HCT116 (cell line): Measurements from ENCODE around the gene ACTL6B.

Source experiments
- EZH2phosphoT487 ChIP-seq: fragments of 200-600 bp; IDR thresholded peaks from 2 replicates; pipeline ENCODE4 v1.6.1; 2018; ENCODE audit warnings: antibody characterized with exemption, borderline replicate concordance
- POLR2A ChIP-seq: IDR thresholded peaks from 2 replicates; pipeline ENCODE4 v1.7.0; 2011; ENCODE audit warnings: borderline replicate concordance; ENCODE audit not compliant: insufficient read depth, insufficient read length; ENCODE audit errors: extremely low read depth
- POLR2AphosphoS5 ChIP-seq: IDR thresholded peaks from 2 replicates; pipeline ENCODE4 v1.6.1; 2011; ENCODE audit warnings: mild to moderate bottlenecking, low read depth, low read length, moderate library complexity
- RAD21 ChIP-seq: IDR thresholded peaks from 2 replicates; pipeline ENCODE4 v1.6.1; 2012; ENCODE audit warnings: low read depth, mild to moderate bottlenecking
- SIN3A ChIP-seq: IDR thresholded peaks from 2 replicates; pipeline ENCODE4 v1.6.1; 2012; ENCODE audit warnings: low read depth
- TCF7L2 ChIP-seq: IDR thresholded peaks from 2 replicates; pipeline ENCODE4 v1.7.0; 2011; ENCODE audit warnings: borderline replicate concordance, inconsistent platforms; ENCODE audit not compliant: insufficient read depth, insufficient read length; ENCODE audit errors: extremely low read depth
- YY1 ChIP-seq: IDR thresholded peaks from 2 replicates; pipeline ENCODE4 v1.6.1; 2011; ENCODE audit warnings: low read length, low read depth, moderate library complexity, mild to moderate bottlenecking; ENCODE audit not compliant: insufficient replicate concordance; ENCODE audit errors: extremely low read depth
- ZNF274 ChIP-seq: fragments of 200-500 bp; sonication (Bioruptor generic); IDR thresholded peaks from 2 replicates; pipeline ENCODE4 v1.6.1; 2014; ENCODE audit warnings: mild to moderate bottlenecking, low read depth, low read length, inconsistent platforms
- TF ChIP-seq, protein P1 (sequence below): IDR thresholded peaks from 2 replicates; pipeline ENCODE4 v1.6.1; 2011; ENCODE audit warnings: mild to moderate bottlenecking, low read length, moderate library complexity; ENCODE audit not compliant: insufficient replicate concordance; ENCODE audit errors: extremely low read depth
- TF ChIP-seq, protein P2 (sequence below), 3 experiments: fragments of 200-600 bp in 1 of 3; sonication (generic) in 1 of 3; IDR thresholded peaks in 2 of 3; conservative IDR thresholded peaks in 1 of 3; 2 replicates each; pipeline ENCODE4 v1.5.1; 2012 to 2017; ENCODE audit warnings: low read depth in 2 of 3, low read length in 2 of 3, antibody characterized with exemption in 1 of 3, borderline replicate concordance in 1 of 3, control low read depth in 1 of 3, mild to moderate bottlenecking in 1 of 3, mixed read lengths in 1 of 3, mixed run types in 1 of 3, moderate library complexity in 1 of 3; ENCODE audit not compliant: insufficient read depth in 1 of 3
- TF ChIP-seq, protein P3 (sequence below): IDR thresholded peaks from 2 replicates; pipeline ENCODE4 v1.6.1; 2012
- TF ChIP-seq, protein P4 (sequence below): IDR thresholded peaks from 2 replicates; pipeline ENCODE4 v1.6.1; 2012
- TF ChIP-seq, protein P5 (sequence below): IDR thresholded peaks from 2 replicates; pipeline ENCODE4 v1.6.1; 2012; ENCODE audit warnings: low read depth

DNA sequence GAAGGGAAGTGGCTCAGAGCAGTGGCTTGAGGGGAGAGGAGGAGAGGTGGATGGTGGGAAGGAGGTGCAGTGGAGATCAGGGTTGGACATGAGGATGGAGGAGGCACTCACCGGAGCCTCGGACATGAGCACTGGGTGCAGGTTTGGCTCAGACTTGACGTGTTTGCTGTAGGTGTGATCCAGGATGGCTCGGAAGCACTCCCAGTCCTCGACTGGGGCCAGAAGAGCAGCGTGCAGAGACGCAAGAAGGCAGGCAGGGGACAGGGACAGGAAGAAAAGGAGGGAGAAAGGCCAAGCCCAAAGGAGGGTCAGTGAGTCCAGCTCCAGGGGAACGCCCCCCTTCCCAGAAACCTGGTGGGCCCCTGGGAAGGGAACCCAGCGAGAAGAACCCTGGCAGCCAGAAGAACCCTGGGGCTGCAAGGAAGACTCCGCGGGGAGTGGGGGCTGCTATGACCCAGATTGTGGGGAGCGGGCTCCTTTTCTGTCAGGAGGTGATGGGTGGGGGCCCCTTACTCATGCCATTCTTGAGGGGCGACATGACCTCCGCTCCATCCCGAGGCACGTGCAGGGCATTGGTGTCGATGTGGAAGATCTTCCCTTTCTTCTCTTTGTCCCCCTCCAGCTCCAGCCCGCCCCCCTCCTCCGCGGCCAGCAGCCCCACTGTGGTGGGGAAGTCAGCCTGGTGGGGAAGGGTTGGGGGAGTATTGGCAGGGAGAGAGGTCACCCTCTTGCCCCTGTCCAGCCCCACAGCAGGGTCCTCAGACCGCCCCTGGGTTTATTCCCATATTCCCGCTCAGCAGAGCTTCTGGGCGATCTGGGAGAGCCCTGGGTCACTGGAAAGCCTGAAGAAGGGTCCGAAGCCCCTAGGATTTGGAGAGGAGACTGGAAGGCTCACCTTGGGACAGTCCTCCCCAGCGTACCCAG lies 1.1 kb downstream of the ACTL6B start:
- TF ChIP-seq, protein P1, sequence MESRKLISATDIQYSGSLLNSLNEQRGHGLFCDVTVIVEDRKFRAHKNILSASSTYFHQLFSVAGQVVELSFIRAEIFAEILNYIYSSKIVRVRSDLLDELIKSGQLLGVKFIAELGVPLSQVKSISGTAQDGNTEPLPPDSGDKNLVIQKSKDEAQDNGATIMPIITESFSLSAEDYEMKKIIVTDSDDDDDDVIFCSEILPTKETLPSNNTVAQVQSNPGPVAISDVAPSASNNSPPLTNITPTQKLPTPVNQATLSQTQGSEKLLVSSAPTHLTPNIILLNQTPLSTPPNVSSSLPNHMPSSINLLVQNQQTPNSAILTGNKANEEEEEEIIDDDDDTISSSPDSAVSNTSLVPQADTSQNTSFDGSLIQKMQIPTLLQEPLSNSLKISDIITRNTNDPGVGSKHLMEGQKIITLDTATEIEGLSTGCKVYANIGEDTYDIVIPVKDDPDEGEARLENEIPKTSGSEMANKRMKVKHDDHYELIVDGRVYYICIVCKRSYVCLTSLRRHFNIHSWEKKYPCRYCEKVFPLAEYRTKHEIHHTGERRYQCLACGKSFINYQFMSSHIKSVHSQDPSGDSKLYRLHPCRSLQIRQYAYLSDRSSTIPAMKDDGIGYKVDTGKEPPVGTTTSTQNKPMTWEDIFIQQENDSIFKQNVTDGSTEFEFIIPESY, result no peak
- TF ChIP-seq, protein P2, sequence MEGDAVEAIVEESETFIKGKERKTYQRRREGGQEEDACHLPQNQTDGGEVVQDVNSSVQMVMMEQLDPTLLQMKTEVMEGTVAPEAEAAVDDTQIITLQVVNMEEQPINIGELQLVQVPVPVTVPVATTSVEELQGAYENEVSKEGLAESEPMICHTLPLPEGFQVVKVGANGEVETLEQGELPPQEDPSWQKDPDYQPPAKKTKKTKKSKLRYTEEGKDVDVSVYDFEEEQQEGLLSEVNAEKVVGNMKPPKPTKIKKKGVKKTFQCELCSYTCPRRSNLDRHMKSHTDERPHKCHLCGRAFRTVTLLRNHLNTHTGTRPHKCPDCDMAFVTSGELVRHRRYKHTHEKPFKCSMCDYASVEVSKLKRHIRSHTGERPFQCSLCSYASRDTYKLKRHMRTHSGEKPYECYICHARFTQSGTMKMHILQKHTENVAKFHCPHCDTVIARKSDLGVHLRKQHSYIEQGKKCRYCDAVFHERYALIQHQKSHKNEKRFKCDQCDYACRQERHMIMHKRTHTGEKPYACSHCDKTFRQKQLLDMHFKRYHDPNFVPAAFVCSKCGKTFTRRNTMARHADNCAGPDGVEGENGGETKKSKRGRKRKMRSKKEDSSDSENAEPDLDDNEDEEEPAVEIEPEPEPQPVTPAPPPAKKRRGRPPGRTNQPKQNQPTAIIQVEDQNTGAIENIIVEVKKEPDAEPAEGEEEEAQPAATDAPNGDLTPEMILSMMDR (IDR thresholded peaks at IDR 0.05 in 2 of 3, conservative IDR thresholded peaks at IDR 0.05 in 1 of 3; ENCODE audit: borderline replicate concordance in 1 of 3, insufficient read depth in 1 of 3, low read depth in 2 of 3, low read length in 2 of 3), result no peak
- TF ChIP-seq ZNF274, result no peak
- TF ChIP-seq EZH2phosphoT487, result no peak
- TF ChIP-seq YY1, result no peak
- TF ChIP-seq, protein P3, sequence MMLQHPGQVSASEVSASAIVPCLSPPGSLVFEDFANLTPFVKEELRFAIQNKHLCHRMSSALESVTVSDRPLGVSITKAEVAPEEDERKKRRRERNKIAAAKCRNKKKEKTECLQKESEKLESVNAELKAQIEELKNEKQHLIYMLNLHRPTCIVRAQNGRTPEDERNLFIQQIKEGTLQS, result no peak
- no peak for TF ChIP-seq TCF7L2
- TF ChIP-seq, protein P4, sequence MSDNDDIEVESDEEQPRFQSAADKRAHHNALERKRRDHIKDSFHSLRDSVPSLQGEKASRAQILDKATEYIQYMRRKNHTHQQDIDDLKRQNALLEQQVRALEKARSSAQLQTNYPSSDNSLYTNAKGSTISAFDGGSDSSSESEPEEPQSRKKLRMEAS, result no peak
- TF ChIP-seq SIN3A, result no peak
- TF ChIP-seq, protein P5, sequence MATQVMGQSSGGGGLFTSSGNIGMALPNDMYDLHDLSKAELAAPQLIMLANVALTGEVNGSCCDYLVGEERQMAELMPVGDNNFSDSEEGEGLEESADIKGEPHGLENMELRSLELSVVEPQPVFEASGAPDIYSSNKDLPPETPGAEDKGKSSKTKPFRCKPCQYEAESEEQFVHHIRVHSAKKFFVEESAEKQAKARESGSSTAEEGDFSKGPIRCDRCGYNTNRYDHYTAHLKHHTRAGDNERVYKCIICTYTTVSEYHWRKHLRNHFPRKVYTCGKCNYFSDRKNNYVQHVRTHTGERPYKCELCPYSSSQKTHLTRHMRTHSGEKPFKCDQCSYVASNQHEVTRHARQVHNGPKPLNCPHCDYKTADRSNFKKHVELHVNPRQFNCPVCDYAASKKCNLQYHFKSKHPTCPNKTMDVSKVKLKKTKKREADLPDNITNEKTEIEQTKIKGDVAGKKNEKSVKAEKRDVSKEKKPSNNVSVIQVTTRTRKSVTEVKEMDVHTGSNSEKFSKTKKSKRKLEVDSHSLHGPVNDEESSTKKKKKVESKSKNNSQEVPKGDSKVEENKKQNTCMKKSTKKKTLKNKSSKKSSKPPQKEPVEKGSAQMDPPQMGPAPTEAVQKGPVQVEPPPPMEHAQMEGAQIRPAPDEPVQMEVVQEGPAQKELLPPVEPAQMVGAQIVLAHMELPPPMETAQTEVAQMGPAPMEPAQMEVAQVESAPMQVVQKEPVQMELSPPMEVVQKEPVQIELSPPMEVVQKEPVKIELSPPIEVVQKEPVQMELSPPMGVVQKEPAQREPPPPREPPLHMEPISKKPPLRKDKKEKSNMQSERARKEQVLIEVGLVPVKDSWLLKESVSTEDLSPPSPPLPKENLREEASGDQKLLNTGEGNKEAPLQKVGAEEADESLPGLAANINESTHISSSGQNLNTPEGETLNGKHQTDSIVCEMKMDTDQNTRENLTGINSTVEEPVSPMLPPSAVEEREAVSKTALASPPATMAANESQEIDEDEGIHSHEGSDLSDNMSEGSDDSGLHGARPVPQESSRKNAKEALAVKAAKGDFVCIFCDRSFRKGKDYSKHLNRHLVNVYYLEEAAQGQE, result no peak
- TF ChIP-seq POLR2A, result no peak
- no peak for TF ChIP-seq RAD21
- TF ChIP-seq POLR2AphosphoS5, result no peak
